RWPE1 (cell line): ENCODE measurements around the gene SLC26A4.
"Not testable (repeated sequence)": the region's sequence is repeated elsewhere in the genome, so short reads cannot be mapped to it uniquely, and the experiment has no call there.

Experiments used
- CTCF ChIA-PET: fragments of 350-600 bp; sonication (Branson Sonifier 250); formaldehyde crosslinking; extraction: SDS; loops from one replicate; lab custom pipeline; 2021; lab: Yijun Ruan, JAX
- POLR2A ChIA-PET: fragments of 400-600 bp; formaldehyde crosslinking; extraction: SDS; loops from one replicate; lab custom pipeline; 2020; ENCODE audit warnings: antibody characterized with exemption; ENCODE audit not compliant: low non-redundant PET; lab: Yijun Ruan, JAX
- DNase-seq: peaks from one replicate; pipeline ENCODE4 v3.0.0; 2012; ENCODE audit warnings: low spot score
- H3K27ac ChIP-seq: fragments of 450-650 bp; 2 replicates; pipeline ENCODE4 v1.5.1; 2017
- CTCF ChIP-seq: fragments of 450-650 bp; conservative IDR thresholded peaks from 2 replicates; pipeline ENCODE4 v1.5.1; 2017; ENCODE audit warnings: low read depth, mild to moderate bottlenecking

The SLC26A4 gene

GRCh38 chr7:107638594-107638993 lies 22.0 kb upstream of the SLC26A4 start:
- no peak overlapping the region for H3K27ac ChIP-seq
- no peak for TF ChIP-seq CTCF
- CTCF ChIA-PET: no interaction called here
- no peak for DNase-seq
- POLR2A ChIA-PET: no interaction called here

- POLR2A ChIA-PET, H3K27ac ChIP-seq, DNase-seq: not testable (repeated sequence)
- CTCF ChIA-PET: interaction anchor here (0.6 kb wide), 1 partner anchor 10 kb away, joined by 6 read pairs; no protein-coding TSS in a partner anchor
Observed at GRCh38 chr7:107639070-107639469, 21.6 kb upstream of the SLC26A4 start.

- ChIA-PET CTCF (interaction anchor here (0.6 to 1.2 kb wide), 2 partner anchors 51 to 179 kb away, joined by 3 read pairs; no protein-coding TSS in a partner anchor), POLR2A (no interaction called here)
- no peak for DNase-seq
- H3K27ac ChIP-seq: no peak overlapping the region
- no peak for TF ChIP-seq CTCF
Observed at GRCh38 chr7:107641676-107642075, 19.0 kb upstream of the SLC26A4 start.

GRCh38 chr7:107642501-107642900 lies 18.1 kb upstream of the SLC26A4 start:
- POLR2A ChIA-PET: no interaction called here
- no peak overlapping the region for H3K27ac ChIP-seq
- DNase-seq: no peak
- no peak for TF ChIP-seq CTCF
- CTCF ChIA-PET: no interaction called here

- no peak for TF ChIP-seq CTCF
- CTCF ChIA-PET: no interaction called here
- POLR2A ChIA-PET: no interaction called here
- DNase-seq: no peak
- H3K27ac ChIP-seq: no peak overlapping the region
Observed at GRCh38 chr7:107643407-107643806, 17.2 kb upstream of the SLC26A4 start.

GRCh38 chr7:107643938-107644308 lies 16.7 kb upstream of the SLC26A4 start:
- ChIA-PET CTCF (no interaction called here), POLR2A (no interaction called here)
- TF ChIP-seq CTCF: no peak
- no peak for DNase-seq
- H3K27ac ChIP-seq: no peak overlapping the region

- POLR2A ChIA-PET: no interaction called here
- DNase-seq: no peak
- no peak for TF ChIP-seq CTCF
- CTCF ChIA-PET: no interaction called here
- H3K27ac ChIP-seq: no peak overlapping the region
Observed at GRCh38 chr7:107644309-107644974, 16.2 kb upstream of the SLC26A4 start.
